ENCODE results near the gene IL12RB2.

GRCh38 chr1:67433837-67434236 lies 126.2 kb downstream of the IL12RB2 start:
- TF ChIP-seq TAF1 (IDR thresholded peaks at IDR 0.05; ENCODE audit: low read depth, low read length) (no peak), POLR2A (IDR thresholded peaks at IDR 0.05; ENCODE audit: low read depth, low read length) (no peak), POLR2AphosphoS5 (IDR thresholded peaks at IDR 0.05; ENCODE audit: low read depth, low read length) (no peak), PAX5 (IDR thresholded peaks at IDR 0.05; ENCODE audit: insufficient read depth, low read length, severe bottlenecking) (no peak), POU2F2 (IDR thresholded peaks at IDR 0.05; ENCODE audit: low read depth, low read length) (no peak), SPI1 (IDR thresholded peaks at IDR 0.05; ENCODE audit: low read depth, low read length) (no peak)

Data from GM12891 (cell line).